Stimulated activated CD4-positive, alpha-beta T cell treated with anti-CD3 and anti-CD28 coated beads, TNF-alpha, amount 100 ng/mL, for 48 hours (primary cell): ENCODE data around the gene FCMR.

Experiments used
- DNase-seq, 3 donors: peaks; one replicate each; pipeline ENCODE4 v3.0.0-alpha.2; 2020; ENCODE audit warnings: low read depth in 3 of 3

FCMR gene

GRCh38 chr1:206899717-206900116, 22.0 kb downstream of the FCMR start:
- DNase-seq, result no peak

- DNase-seq, result no peak
These were observed 22.8 kb downstream of the FCMR start for GRCh38 chr1:206898915-206899431.

GRCh38 chr1:206898089-206898914, 23.4 kb downstream of the FCMR start:
- DNase-seq, result no peak

- DNase-seq, result peak; percentile 59 to 80 (median 79)
These were observed 24.6 kb downstream of the FCMR start, which contains the start of gene IL24 for GRCh38 chr1:206897175-206897574. TSS of gene IL24 (plus strand) at chr1:206897443. CDS start at chr1:206897833, 390 bp downstream.

- DNase-seq, result no peak
These were observed 25.5 kb downstream of the FCMR start for GRCh38 chr1:206896261-206896660.

GRCh38 chr1:206895837-206896242, 25.9 kb downstream of the FCMR start:
- DNase-seq, result no peak

GRCh38 chr1:206895325-206895724, 26.4 kb downstream of the FCMR start:
- no peak for DNase-seq

- no peak for DNase-seq
These were observed 28.4 kb downstream of the FCMR start for GRCh38 chr1:206893380-206893779.

- DNase-seq, result no peak
These were observed 29.3 kb downstream of the FCMR start for GRCh38 chr1:206892351-206892984.

- DNase-seq, result no peak
These were observed 30.3 kb downstream of the FCMR start for GRCh38 chr1:206891412-206891811.

- no peak for DNase-seq
These were observed 31.3 kb downstream of the FCMR start for GRCh38 chr1:206890125-206891060.

- no peak for DNase-seq
These were observed 34.0 kb downstream of the FCMR start for GRCh38 chr1:206887701-206888100.

- no peak for DNase-seq
These were observed 34.9 kb downstream of the FCMR start for GRCh38 chr1:206886831-206887230.

- no peak for DNase-seq
These were observed 36.2 kb downstream of the FCMR start for GRCh38 chr1:206885341-206886060.

- no peak for DNase-seq
These were observed 37.9 kb downstream of the FCMR start for GRCh38 chr1:206883876-206884275.

GRCh38 chr1:206883160-206883559, 38.6 kb downstream of the FCMR start:
- no peak for DNase-seq

- DNase-seq, result no peak
These were observed 39.2 kb downstream of the FCMR start for GRCh38 chr1:206882555-206882954.

GRCh38 chr1:206880314-206880713, 41.4 kb downstream of the FCMR start:
- no peak for DNase-seq

- DNase-seq, result no peak
These were observed 43.3 kb downstream of the FCMR start for GRCh38 chr1:206878456-206878855.

GRCh38 chr1:206875752-206876377, 45.9 kb downstream of the FCMR start:
- no peak for DNase-seq
